ENCODE measurements around the gene DSC3.

Gene DSC3

GRCh38 chr18:31044926-31045325, 2.4 kb upstream of the DSC3 start:
- Histone ChIP-seq H3K4me3 (ENCODE audit: low read depth, low read length) (no peak overlapping the region), H2AFZ (ENCODE audit: insufficient read depth, low read length, poor library complexity) (no peak overlapping the region), H3K9me3 (ENCODE audit: insufficient read depth, low read depth, low read length) (peaks cover 1% of the 10 kb centered on the region), H2BK12ac (ENCODE audit: low read length) (no peak overlapping the region), H3K14ac (ENCODE audit: low read length) (no peak overlapping the region), H3K4me2 (ENCODE audit: low read length) (no peak overlapping the region), H3K27me3 (ENCODE audit: insufficient read depth, low read length) (peaks cover 30% of the 10 kb centered on the region), H4K12ac (ENCODE audit: low read depth, low read length) (no peak overlapping the region), H4K8ac (ENCODE audit: low read depth, low read length) (no peak overlapping the region), H3K27ac (ENCODE audit: low read depth, low read length) (no peak overlapping the region), H2BK120ac (ENCODE audit: insufficient read depth, low read length, poor library complexity) (no peak overlapping the region), H3K4ac (ENCODE audit: low read depth, low read length) (no peak overlapping the region), H3K36me3 (ENCODE audit: control insufficient read depth in 1 of 2, insufficient read depth in 2 of 2, low read length in 2 of 2) (no peaks in the 10 kb centered on the region), H3K18ac (ENCODE audit: low read length) (no peak overlapping the region), H3K4me1 (ENCODE audit: control insufficient read depth in 1 of 2, insufficient read depth in 2 of 2, low read length in 2 of 2) (peaks cover 6 to 18% of the 10 kb centered on the region in 2 experiments), H2BK5ac (ENCODE audit: low read depth, low read length, poor library complexity) (no peak overlapping the region), H2AK5ac (ENCODE audit: low read length) (no peak overlapping the region), H3K79me2 (ENCODE audit: control insufficient read depth, insufficient read depth, low read length, poor library complexity) (no peaks in the 10 kb centered on the region), H3K23ac (ENCODE audit: low read length) (no peak overlapping the region), H4K91ac (ENCODE audit: low read depth, low read length) (no peak overlapping the region), H3K79me1 (ENCODE audit: low read length) (no peaks in the 10 kb centered on the region), H3K9ac (ENCODE audit: low read length) (no peak overlapping the region)
- DNase-seq: peak in 1 of 2 donors; percentile 34
- WGBS (ENCODE audit: extremely low coverage, insufficient coverage, insufficient read length): no CpG with 5 or more reads among the region's 3 CpGs

DNA sequence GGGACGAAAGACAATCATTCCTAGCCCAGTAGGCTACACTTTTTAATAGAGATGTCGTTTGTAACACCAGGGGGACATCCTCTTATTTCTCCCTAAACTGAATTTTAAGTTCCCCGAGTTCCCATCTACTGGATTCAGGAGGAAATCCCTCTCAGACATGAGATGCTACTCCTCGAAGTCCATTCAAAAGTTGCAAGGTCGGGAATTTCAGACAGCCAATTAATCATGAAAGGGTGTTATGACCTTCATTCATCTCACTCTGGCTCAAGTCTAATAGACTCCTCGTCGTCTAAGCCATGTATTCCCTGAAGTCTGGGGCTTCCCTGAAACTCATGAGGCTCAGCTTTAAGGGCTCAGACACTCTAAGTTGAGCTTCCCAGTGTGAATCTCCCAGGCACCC, 1.2 kb upstream of the DSC3 start:
- no peaks in the 10 kb centered on the region for H3K79me1 ChIP-seq (ENCODE audit: low read length)
- no peak overlapping the region for H2BK12ac ChIP-seq (ENCODE audit: low read length)
- H2AFZ ChIP-seq (ENCODE audit: insufficient read depth, low read length, poor library complexity): no peak overlapping the region
- no peak overlapping the region for H3K27ac ChIP-seq (ENCODE audit: low read depth, low read length)
- peaks cover 6 to 16% of the 10 kb centered on the region in 2 experiments for H3K4me1 ChIP-seq (ENCODE audit: control insufficient read depth in 1 of 2, insufficient read depth in 2 of 2, low read length in 2 of 2)
- H3K14ac ChIP-seq (ENCODE audit: low read length): no peak overlapping the region
- H3K27me3 ChIP-seq (ENCODE audit: insufficient read depth, low read length): peaks cover 32% of the 10 kb centered on the region
- no peaks in the 10 kb centered on the region for H3K36me3 ChIP-seq (ENCODE audit: control insufficient read depth in 1 of 2, insufficient read depth in 2 of 2, low read length in 2 of 2)
- WGBS (ENCODE audit: extremely low coverage, insufficient coverage, insufficient read length): no CpG with 5 or more reads among the region's 7 CpGs
- no peak overlapping the region for H3K4me2 ChIP-seq (ENCODE audit: low read length)
- DNase-seq: no peak
- H3K79me2 ChIP-seq (ENCODE audit: control insufficient read depth, insufficient read depth, low read length, poor library complexity): no peaks in the 10 kb centered on the region
- H3K4ac ChIP-seq (ENCODE audit: low read depth, low read length): no peak overlapping the region
- H3K4me3 ChIP-seq (ENCODE audit: low read depth, low read length): no peak overlapping the region
- H2BK120ac ChIP-seq (ENCODE audit: insufficient read depth, low read length, poor library complexity): no peak overlapping the region
- no peak overlapping the region for H4K91ac ChIP-seq (ENCODE audit: low read depth, low read length)
- no peak overlapping the region for H4K8ac ChIP-seq (ENCODE audit: low read depth, low read length)
- no peak overlapping the region for H3K9ac ChIP-seq (ENCODE audit: low read length)
- no peak overlapping the region for H2AK5ac ChIP-seq (ENCODE audit: low read length)
- H3K18ac ChIP-seq (ENCODE audit: low read length): no peak overlapping the region
- peaks cover 1% of the 10 kb centered on the region for H3K9me3 ChIP-seq (ENCODE audit: insufficient read depth, low read depth, low read length)
- no peak overlapping the region for H3K23ac ChIP-seq (ENCODE audit: low read length)
- H4K12ac ChIP-seq (ENCODE audit: low read depth, low read length): no peak overlapping the region
- H2BK5ac ChIP-seq (ENCODE audit: low read depth, low read length, poor library complexity): no peak overlapping the region

GRCh38 chr18:31042084-31042405, 497 bp downstream of the DSC3 start:
- H3K4me2 ChIP-seq (ENCODE audit: low read length): peak overlapping the region; percentile 95
- H4K8ac ChIP-seq (ENCODE audit: low read depth, low read length): no peak overlapping the region
- no peak overlapping the region for H2BK120ac ChIP-seq (ENCODE audit: insufficient read depth, low read length, poor library complexity)
- H3K36me3 ChIP-seq (ENCODE audit: control insufficient read depth in 1 of 2, insufficient read depth in 2 of 2, low read length in 2 of 2): no peaks in the 10 kb centered on the region
- no peaks in the 10 kb centered on the region for H3K79me2 ChIP-seq (ENCODE audit: control insufficient read depth, insufficient read depth, low read length, poor library complexity)
- no peak for DNase-seq
- no CpG with 5 or more reads among the region's 17 CpGs for WGBS (ENCODE audit: extremely low coverage, insufficient coverage, insufficient read length)
- H4K91ac ChIP-seq (ENCODE audit: low read depth, low read length): no peak overlapping the region
- no peak overlapping the region for H3K18ac ChIP-seq (ENCODE audit: low read length)
- H3K4ac ChIP-seq (ENCODE audit: low read depth, low read length): no peak overlapping the region
- H3K27ac ChIP-seq (ENCODE audit: low read depth, low read length): no peak overlapping the region
- H3K27me3 ChIP-seq (ENCODE audit: insufficient read depth, low read length): peaks cover 32% of the 10 kb centered on the region
- H3K9me3 ChIP-seq (ENCODE audit: insufficient read depth, low read depth, low read length): peaks cover 1% of the 10 kb centered on the region
- H3K4me1 ChIP-seq (ENCODE audit: control insufficient read depth in 1 of 2, insufficient read depth in 2 of 2, low read length in 2 of 2): peaks cover 6 to 16% of the 10 kb centered on the region in 2 experiments
- H3K14ac ChIP-seq (ENCODE audit: low read length): no peak overlapping the region
- H2BK5ac ChIP-seq (ENCODE audit: low read depth, low read length, poor library complexity): no peak overlapping the region
- no peak overlapping the region for H4K12ac ChIP-seq (ENCODE audit: low read depth, low read length)
- H3K23ac ChIP-seq (ENCODE audit: low read length): no peak overlapping the region
- H3K9ac ChIP-seq (ENCODE audit: low read length): no peak overlapping the region
- H2AFZ ChIP-seq (ENCODE audit: insufficient read depth, low read length, poor library complexity): no peak overlapping the region
- H2BK12ac ChIP-seq (ENCODE audit: low read length): no peak overlapping the region
- H2AK5ac ChIP-seq (ENCODE audit: low read length): no peak overlapping the region
- no peaks in the 10 kb centered on the region for H3K79me1 ChIP-seq (ENCODE audit: low read length)
- H3K4me3 ChIP-seq (ENCODE audit: low read depth, low read length): peak overlapping the region; percentile 68

GRCh38 chr18:31041271-31042083, 1.1 kb downstream of the DSC3 start:
- H3K4ac ChIP-seq (ENCODE audit: low read depth, low read length): no peak overlapping the region
- H3K18ac ChIP-seq (ENCODE audit: low read length): no peak overlapping the region
- no peaks in the 10 kb centered on the region for H3K79me1 ChIP-seq (ENCODE audit: low read length)
- peak overlapping the region; percentile 95 for H3K4me2 ChIP-seq (ENCODE audit: low read length)
- H4K12ac ChIP-seq (ENCODE audit: low read depth, low read length): no peak overlapping the region
- no peak overlapping the region for H2BK12ac ChIP-seq (ENCODE audit: low read length)
- no peak overlapping the region for H2BK5ac ChIP-seq (ENCODE audit: low read depth, low read length, poor library complexity)
- WGBS (ENCODE audit: extremely low coverage, insufficient coverage, insufficient read length): no CpG with 5 or more reads among the region's 52 CpGs
- no peak overlapping the region for H3K9ac ChIP-seq (ENCODE audit: low read length)
- peaks cover 32% of the 10 kb centered on the region for H3K27me3 ChIP-seq (ENCODE audit: insufficient read depth, low read length)
- peaks cover 1% of the 10 kb centered on the region for H3K9me3 ChIP-seq (ENCODE audit: insufficient read depth, low read depth, low read length)
- H4K8ac ChIP-seq (ENCODE audit: low read depth, low read length): no peak overlapping the region
- no peak overlapping the region for H3K23ac ChIP-seq (ENCODE audit: low read length)
- H2AFZ ChIP-seq (ENCODE audit: insufficient read depth, low read length, poor library complexity): peak overlapping the region; percentile 17
- H3K14ac ChIP-seq (ENCODE audit: low read length): no peak overlapping the region
- no peak overlapping the region for H2BK120ac ChIP-seq (ENCODE audit: insufficient read depth, low read length, poor library complexity)
- peak; percentile 18 to 47 for DNase-seq
- no peak overlapping the region for H4K91ac ChIP-seq (ENCODE audit: low read depth, low read length)
- H3K36me3 ChIP-seq (ENCODE audit: control insufficient read depth in 1 of 2, insufficient read depth in 2 of 2, low read length in 2 of 2): no peaks in the 10 kb centered on the region
- peak overlapping the region; percentile 63 for H3K4me3 ChIP-seq (ENCODE audit: low read depth, low read length)
- H3K4me1 ChIP-seq (ENCODE audit: control insufficient read depth in 1 of 2, insufficient read depth in 2 of 2, low read length in 2 of 2): peaks cover 6 to 16% of the 10 kb centered on the region in 2 experiments
- no peak overlapping the region for H3K27ac ChIP-seq (ENCODE audit: low read depth, low read length)
- no peak overlapping the region for H2AK5ac ChIP-seq (ENCODE audit: low read length)
- no peaks in the 10 kb centered on the region for H3K79me2 ChIP-seq (ENCODE audit: control insufficient read depth, insufficient read depth, low read length, poor library complexity)

Measured in trophoblast cell (in vitro differentiated cells and primary cell).